Hepatocyte (in vitro differentiated cells): ENCODE results near the gene ZNF423. TPM values are rescaled to one million over a fixed set of nuclear protein-coding genes. Genes with fewer than 3 reads are reported as not detected.

ENCODE experiments used
- DNase-seq: peaks from one replicate; pipeline ENCODE4 v3.0.0-alpha.2; 2016; ENCODE audit warnings: low spot score
- H2AFZ ChIP-seq: fragments of 200-600 bp; sonication (generic); 2 replicates; pipeline ENCODE4 v1.6.0; 2016; ENCODE audit warnings: antibody characterized with exemption, mild to moderate bottlenecking
- H3K27ac ChIP-seq: fragments of 200-600 bp; sonication (generic); 2 replicates; pipeline ENCODE4 v1.5.1; 2016; ENCODE audit warnings: mild to moderate bottlenecking
- H3K27me3 ChIP-seq: fragments of 200-600 bp; sonication (generic); 2 replicates; pipeline ENCODE4 v1.6.1; 2016
- H3K36me3 ChIP-seq: fragments of 200-600 bp; sonication (generic); replicated peaks from 2 replicates; pipeline ENCODE4 v1.5.1; 2016; ENCODE audit warnings: low read depth; ENCODE audit not compliant: insufficient read depth
- H3K4me1 ChIP-seq: fragments of 200-600 bp; sonication (generic); 2 replicates; pipeline ENCODE4 v1.5.1; 2016; ENCODE audit warnings: mild to moderate bottlenecking, moderate library complexity; ENCODE audit not compliant: insufficient read depth
- H3K4me2 ChIP-seq: fragments of 200-600 bp; sonication (generic); 2 replicates; pipeline ENCODE4 v1.6.0; 2016
- H3K4me3 ChIP-seq: fragments of 200-600 bp; sonication (generic); 2 replicates; pipeline ENCODE4 v1.5.1; 2016; ENCODE audit warnings: mild to moderate bottlenecking
- H3K79me2 ChIP-seq: fragments of 200-600 bp; sonication (generic); 2 replicates; pipeline ENCODE4 v1.6.0; 2017; ENCODE audit warnings: mild to moderate bottlenecking
- H3K9me2 ChIP-seq: fragments of 200-600 bp; sonication (generic); replicated peaks from 2 replicates; pipeline ENCODE4 v1.6.0; 2017; ENCODE audit warnings: mild to moderate bottlenecking; ENCODE audit not compliant: insufficient read depth
- H3K9me3 ChIP-seq: fragments of 200-600 bp; sonication (generic); 2 replicates; pipeline ENCODE4 v1.5.1; 2016; ENCODE audit warnings: low read depth, mild to moderate bottlenecking
- H4K20me1 ChIP-seq: fragments of 200-600 bp; sonication (generic); 2 replicates; pipeline ENCODE4 v1.6.0; 2016; ENCODE audit warnings: mild to moderate bottlenecking; ENCODE audit not compliant: insufficient read depth, poor library complexity, severe bottlenecking
- EZH2 ChIP-seq: fragments of 200-600 bp; sonication (generic); IDR thresholded peaks from 2 replicates; pipeline ENCODE4 v1.6.1; 2016; ENCODE audit warnings: antibody characterized with exemption, mild to moderate bottlenecking, borderline replicate concordance
- EZH2phosphoT487 ChIP-seq: fragments of 200-600 bp; sonication (generic); IDR thresholded peaks from one replicate; pipeline ENCODE4 v1.6.1; 2018; ENCODE audit warnings: antibody characterized with exemption, mild to moderate bottlenecking, low read depth, moderate library complexity; ENCODE audit not compliant: unreplicated experiment, severe bottlenecking
- WGBS: methylation state at CpG from one replicate; pipeline ENCODE4 v1.1.6; 2016; ENCODE audit warnings: low lambda C conversion rate; ENCODE audit errors: missing lambda C conversion rate; 5-methylcytosine and 5-hydroxymethylcytosine counted together
- polyA plus RNA-seq: library from polyadenylated mRNA; unstranded; fragments of >200 nt; fragmentation: Nextera tagmentation; extraction: Ambion mirVana; gene quantifications from 2 replicates; pipeline ENCODE4 v1.2.1, GENCODE V29; 2016
- total RNA-seq: library from RNA; depleted of rRNA; stranded (reverse); fragments of >200 nt; gene quantifications from 2 replicates; pipeline ENCODE4 v1.2.3, GENCODE V29; 2014
- TF ChIP-seq, protein P1 (sequence below): fragments of 200-600 bp; sonication (generic); IDR thresholded peaks from 2 replicates; pipeline ENCODE4 v1.5.1; 2016; ENCODE audit warnings: antibody characterized with exemption, mild to moderate bottlenecking; ENCODE audit not compliant: poor library complexity

The ZNF423 gene
- total and polyA plus RNA-seq, 2 experiments from 2014 or later = 9.6 to 11.8 TPM

DNA sequence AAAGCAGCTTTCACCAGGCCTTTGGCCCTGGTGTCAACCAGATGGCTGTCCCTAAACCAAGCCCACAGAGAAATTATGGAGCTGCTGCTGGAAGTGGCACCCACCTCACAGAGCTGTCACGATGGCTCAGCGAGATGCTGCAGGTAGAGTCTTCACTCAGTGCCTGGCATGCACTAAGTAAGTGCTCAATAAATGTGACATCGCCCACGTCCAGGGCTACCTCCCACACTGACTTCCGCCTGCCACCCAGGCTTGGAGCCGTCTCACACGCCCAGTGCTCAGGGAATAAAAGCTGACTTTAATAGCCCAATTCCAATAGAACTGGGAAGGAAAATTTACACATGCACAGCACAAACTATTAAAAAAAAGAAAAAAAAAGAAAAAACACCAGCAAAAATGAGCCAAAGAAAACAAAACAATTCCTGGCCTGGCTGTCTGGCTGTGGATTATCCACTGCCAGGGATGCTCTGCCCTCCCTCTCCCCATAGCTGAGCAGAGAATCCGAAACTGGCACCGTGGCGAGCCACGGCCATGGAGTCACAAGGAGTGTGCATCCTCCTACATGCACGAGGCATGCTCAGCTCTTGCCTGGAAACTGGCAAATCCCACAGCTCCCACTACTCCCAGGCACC is 68.9 kb downstream of the ZNF423 start:
- H3K27me3 ChIP-seq = no peaks in the 10 kb centered on the region

DNA sequence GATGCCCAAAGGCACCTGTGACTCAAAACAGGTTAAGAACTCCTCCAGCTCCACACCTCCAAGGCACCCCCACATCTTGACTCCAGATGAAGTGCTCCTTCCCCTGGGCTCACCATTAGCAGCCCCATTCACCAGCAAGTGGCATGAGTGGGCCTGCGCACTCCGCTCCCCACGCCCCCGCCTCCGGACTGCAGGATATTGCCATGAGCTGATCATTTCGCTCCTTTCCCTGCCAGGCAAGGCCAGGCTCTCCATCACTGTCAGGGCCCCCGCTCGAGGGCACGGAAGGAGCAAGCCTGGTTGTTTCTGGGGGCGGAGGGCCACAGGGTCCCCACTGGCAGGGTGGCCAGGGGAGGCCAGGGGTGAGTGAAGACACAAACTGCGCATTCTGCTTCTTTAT is 69.9 kb downstream of the ZNF423 start:
- H3K9me2 ChIP-seq = no peaks in the 10 kb centered on the region
- no peaks in the 10 kb centered on the region for H3K36me3 ChIP-seq
- WGBS = 94% methylated on average over 11 of the region's 11 CpGs
- no peaks in the 10 kb centered on the region for H3K9me3 ChIP-seq
- H3K4me2 ChIP-seq = no peak overlapping the region
- no peaks in the 10 kb centered on the region for H3K27me3 ChIP-seq
- TF ChIP-seq EZH2phosphoT487 (no peak), EZH2 (no peak)
- TF ChIP-seq, protein P1, sequence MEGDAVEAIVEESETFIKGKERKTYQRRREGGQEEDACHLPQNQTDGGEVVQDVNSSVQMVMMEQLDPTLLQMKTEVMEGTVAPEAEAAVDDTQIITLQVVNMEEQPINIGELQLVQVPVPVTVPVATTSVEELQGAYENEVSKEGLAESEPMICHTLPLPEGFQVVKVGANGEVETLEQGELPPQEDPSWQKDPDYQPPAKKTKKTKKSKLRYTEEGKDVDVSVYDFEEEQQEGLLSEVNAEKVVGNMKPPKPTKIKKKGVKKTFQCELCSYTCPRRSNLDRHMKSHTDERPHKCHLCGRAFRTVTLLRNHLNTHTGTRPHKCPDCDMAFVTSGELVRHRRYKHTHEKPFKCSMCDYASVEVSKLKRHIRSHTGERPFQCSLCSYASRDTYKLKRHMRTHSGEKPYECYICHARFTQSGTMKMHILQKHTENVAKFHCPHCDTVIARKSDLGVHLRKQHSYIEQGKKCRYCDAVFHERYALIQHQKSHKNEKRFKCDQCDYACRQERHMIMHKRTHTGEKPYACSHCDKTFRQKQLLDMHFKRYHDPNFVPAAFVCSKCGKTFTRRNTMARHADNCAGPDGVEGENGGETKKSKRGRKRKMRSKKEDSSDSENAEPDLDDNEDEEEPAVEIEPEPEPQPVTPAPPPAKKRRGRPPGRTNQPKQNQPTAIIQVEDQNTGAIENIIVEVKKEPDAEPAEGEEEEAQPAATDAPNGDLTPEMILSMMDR = no peak
- no peak for DNase-seq
- peaks cover 28% of the 10 kb centered on the region for H3K4me1 ChIP-seq
- H2AFZ ChIP-seq = no peak overlapping the region
- H4K20me1 ChIP-seq = no peaks in the 10 kb centered on the region
- no peak overlapping the region for H3K4me3 ChIP-seq
- no peak overlapping the region for H3K27ac ChIP-seq
- H3K79me2 ChIP-seq = no peaks in the 10 kb centered on the region

More for the DNA sequence above, 68.9 kb downstream of the ZNF423 start:
- no peaks in the 10 kb centered on the region for H3K36me3 ChIP-seq
- TF ChIP-seq EZH2phosphoT487 = no peak
- no peak for TF ChIP-seq EZH2
- TF ChIP-seq, protein P1 = no peak
- no peak for DNase-seq
- no peaks in the 10 kb centered on the region for H4K20me1 ChIP-seq
- peak overlapping the region; percentile 86 for H3K27ac ChIP-seq
- H3K4me3 ChIP-seq = no peak overlapping the region
- WGBS = 92% methylated on average over 12 of the region's 12 CpGs
- no peaks in the 10 kb centered on the region for H3K9me3 ChIP-seq
- H3K79me2 ChIP-seq = no peaks in the 10 kb centered on the region
- H3K9me2 ChIP-seq = no peaks in the 10 kb centered on the region
- H3K4me2 ChIP-seq = no peak overlapping the region
- peaks cover 28% of the 10 kb centered on the region for H3K4me1 ChIP-seq
- H2AFZ ChIP-seq = no peak overlapping the region

DNA sequence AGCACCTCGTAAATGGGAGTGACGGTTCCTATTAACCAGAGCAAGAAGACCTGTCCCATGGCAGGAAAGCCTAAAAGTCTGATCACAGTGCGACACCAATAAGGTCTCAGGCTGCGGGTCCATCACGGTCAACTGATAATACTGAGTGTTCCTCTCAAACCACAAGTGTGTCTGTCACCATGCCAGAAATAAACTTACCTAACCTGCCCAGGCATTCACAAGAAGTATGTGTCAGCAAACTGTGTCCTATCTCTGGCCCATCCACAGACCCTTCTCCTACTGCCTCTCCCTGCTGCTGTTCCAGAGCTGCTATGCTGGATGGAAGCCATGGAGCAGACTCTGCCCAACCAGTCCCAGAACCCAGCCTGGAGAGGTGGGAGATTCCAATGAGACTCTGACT is 73.5 kb downstream of the ZNF423 start:
- Histone ChIP-seq H3K27me3 (no peaks in the 10 kb centered on the region), H3K4me3 (no peak overlapping the region), H3K9me3 (no peaks in the 10 kb centered on the region), H3K4me1 (no peaks in the 10 kb centered on the region), H2AFZ (no peak overlapping the region), H3K27ac (no peak overlapping the region), H3K36me3 (no peaks in the 10 kb centered on the region), H3K9me2 (no peaks in the 10 kb centered on the region), H3K4me2 (no peak overlapping the region), H4K20me1 (no peaks in the 10 kb centered on the region), H3K79me2 (no peaks in the 10 kb centered on the region)
- TF ChIP-seq EZH2 = no peak
- no peak for DNase-seq
- 88% methylated on average over 5 of the region's 5 CpGs for WGBS

DNA sequence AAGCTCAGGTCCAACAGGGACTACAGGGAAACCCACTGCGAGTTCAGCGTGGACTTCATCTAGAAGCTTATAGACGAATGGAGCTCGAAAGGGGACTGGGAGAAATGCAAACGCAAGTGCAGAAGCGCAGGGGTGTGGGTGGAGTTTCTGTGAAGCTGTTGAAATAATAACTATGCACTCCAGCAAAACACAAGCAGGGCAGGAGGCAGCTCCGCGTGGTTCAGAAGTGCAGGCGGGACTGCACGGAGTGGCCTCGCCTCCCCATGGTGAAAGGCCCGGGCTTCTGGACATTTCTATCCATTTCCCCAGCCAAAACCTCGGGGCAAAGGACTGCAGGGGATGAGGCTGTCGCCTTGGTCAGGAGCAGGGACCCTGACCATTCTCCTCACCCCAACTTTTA is 74.5 kb downstream of the ZNF423 start:
- WGBS = over 99% methylated on average over 14 of the region's 14 CpGs
- H3K9me3 ChIP-seq = no peaks in the 10 kb centered on the region
- H3K4me1 ChIP-seq = no peaks in the 10 kb centered on the region
- H2AFZ ChIP-seq = no peak overlapping the region
- H3K4me2 ChIP-seq = no peak overlapping the region
- H3K27ac ChIP-seq = no peak overlapping the region
- H4K20me1 ChIP-seq = no peaks in the 10 kb centered on the region
- DNase-seq = no peak
- H3K79me2 ChIP-seq = no peaks in the 10 kb centered on the region
- no peak for TF ChIP-seq EZH2phosphoT487
- TF ChIP-seq EZH2 = no peak
- TF ChIP-seq, protein P1 = no peak
- no peaks in the 10 kb centered on the region for H3K27me3 ChIP-seq
- H3K9me2 ChIP-seq = no peaks in the 10 kb centered on the region
- H3K4me3 ChIP-seq = no peak overlapping the region
- no peaks in the 10 kb centered on the region for H3K36me3 ChIP-seq
